ENCODE results near the gene AFG1L.
A peak's percentile ranks its signal among the peaks of the same experiment; 100 is the strongest.

DNA sequence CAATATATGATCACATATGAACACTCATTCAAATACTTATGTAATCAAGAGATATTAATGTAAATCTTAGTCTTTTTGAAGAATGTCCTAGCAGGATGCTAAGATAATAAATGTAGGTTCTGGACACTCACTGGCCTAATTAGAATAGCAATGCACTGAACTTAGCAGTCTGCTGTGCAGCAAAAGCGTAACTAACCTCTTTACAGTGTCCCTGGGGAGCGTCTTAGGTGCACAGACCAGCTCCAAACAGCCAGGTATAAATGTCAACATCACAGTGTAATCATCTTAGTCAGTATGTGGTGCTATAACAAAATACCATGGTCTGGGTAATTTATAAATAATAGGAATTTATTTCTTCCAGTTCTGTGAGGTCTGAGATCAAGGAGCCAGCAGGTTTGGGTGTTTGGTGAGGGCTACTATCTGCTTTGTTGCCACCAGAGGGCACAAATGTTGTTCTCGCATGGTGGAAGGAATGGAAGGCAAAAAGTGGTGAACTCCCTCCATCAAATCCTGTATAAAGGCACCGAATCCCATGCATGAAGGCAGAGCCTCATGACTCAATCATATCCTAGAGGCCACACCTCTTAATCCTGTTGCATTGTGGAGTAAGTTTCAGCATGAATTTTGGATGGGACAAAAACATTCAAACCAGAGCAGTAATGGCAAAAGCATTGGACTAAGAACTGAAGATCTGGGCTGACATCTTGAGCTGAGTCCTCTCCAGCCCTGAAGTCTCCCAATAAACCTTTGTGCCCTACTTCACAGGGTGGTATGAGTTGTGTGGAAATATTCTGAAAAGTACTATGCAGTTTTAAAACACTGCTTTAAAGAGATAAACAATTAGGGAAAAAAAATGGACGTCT, 224.1 kb downstream of the AFG1L start:
- TF ChIP-seq CTCF (IDR thresholded peaks at IDR 0.05; ENCODE audit: low read depth, low read length) (peak; percentile 54), EZH2phosphoT487 (IDR thresholded peaks at IDR 0.05; ENCODE audit: low read depth) (no peak)

Data from OCI-LY3 (cell line).